IPS-15b (cell line): Measurements from ENCODE around the gene BPIFB1.

Experiments
- H3K27me3 ChIP-seq: one replicate; pipeline ENCODE4 v1.6.1; 2013; ENCODE audit warnings: low read length; ENCODE audit not compliant: control insufficient read depth, insufficient read depth
- H3K36me3 ChIP-seq: one replicate; pipeline ENCODE4 v1.6.1; 2013; ENCODE audit warnings: low read length; ENCODE audit not compliant: control insufficient read depth, insufficient read depth
- H3K4me1 ChIP-seq: one replicate; pipeline ENCODE4 v1.6.1; 2013; ENCODE audit warnings: mild to moderate bottlenecking, low read length; ENCODE audit not compliant: control insufficient read depth, insufficient read depth
- H3K4me3 ChIP-seq: one replicate; pipeline ENCODE4 v1.5.1; 2013; ENCODE audit warnings: low read depth, low read length
- H3K9ac ChIP-seq: one replicate; pipeline ENCODE4 v1.6.1; 2013; ENCODE audit warnings: low read depth, mild to moderate bottlenecking, low read length
- H3K9me3 ChIP-seq: one replicate; pipeline ENCODE4 v1.6.1; 2013; ENCODE audit warnings: mild to moderate bottlenecking, low read length; ENCODE audit not compliant: control insufficient read depth, insufficient read depth

Gene BPIFB1

DNA sequence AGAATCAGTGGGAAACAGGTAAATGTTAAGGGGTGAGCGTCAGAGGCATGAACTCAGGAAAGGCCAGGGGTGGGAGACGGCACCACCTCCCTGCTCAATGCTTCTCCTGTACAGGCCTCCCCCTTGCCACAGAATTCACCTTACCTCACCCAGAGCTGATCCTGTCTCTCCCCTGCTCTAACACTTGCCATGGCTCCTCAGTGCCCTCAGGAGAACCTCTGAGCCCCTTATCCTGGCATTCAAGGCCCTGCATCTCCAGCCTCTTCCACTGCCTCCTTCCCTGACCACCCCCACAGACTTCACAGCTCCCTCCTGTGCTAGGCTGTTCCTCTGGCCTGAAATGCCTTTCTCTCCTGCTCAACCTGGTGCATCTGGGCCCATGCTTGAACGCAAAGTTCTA, 33.9 kb downstream of the BPIFB1 start:
- no peak overlapping the region for H3K4me3 ChIP-seq

DNA sequence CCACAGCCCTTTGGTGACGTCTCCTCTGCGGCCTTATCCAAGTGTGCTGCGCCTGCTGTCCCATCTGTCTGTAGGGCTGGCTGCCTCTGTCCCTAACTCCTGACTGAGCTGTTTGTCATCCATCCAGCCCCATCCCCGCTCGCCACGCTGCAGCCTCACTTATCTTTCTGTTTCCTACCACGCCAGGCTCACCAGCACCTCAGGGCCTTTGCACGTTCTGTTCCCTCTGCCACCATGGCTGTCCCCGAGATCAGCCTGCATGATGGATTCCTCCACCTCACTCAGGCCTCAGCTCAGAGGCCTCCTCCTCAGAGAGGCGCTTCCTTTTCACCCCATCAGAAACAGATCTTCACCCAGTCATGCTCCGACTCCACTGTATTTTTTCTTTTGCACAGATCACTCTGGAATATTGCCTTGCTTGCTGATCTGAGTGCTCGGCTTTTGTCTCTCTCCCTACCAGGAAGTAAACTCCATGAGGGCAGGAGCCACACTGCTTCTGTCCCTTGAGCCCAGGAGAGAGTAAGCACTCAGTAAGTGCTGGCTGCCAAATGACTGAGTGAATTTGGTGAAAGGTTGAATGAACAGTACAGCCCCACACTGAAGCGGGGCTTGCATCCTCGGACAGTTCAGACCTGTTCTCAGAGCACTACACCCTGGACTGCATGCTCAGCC, 34.5 kb downstream of the BPIFB1 start:
- H3K4me1 ChIP-seq, result no peaks in the 10 kb centered on the region
- H3K36me3 ChIP-seq, result no peaks in the 10 kb centered on the region
- no peaks in the 10 kb centered on the region for H3K27me3 ChIP-seq
- no peak overlapping the region for H3K9ac ChIP-seq
- no peaks in the 10 kb centered on the region for H3K9me3 ChIP-seq
- no peak overlapping the region for H3K4me3 ChIP-seq

More for the DNA sequence above, 33.9 kb downstream of the BPIFB1 start:
- no peaks in the 10 kb centered on the region for H3K27me3 ChIP-seq
- H3K9ac ChIP-seq, result no peak overlapping the region
- no peaks in the 10 kb centered on the region for H3K9me3 ChIP-seq
- no peaks in the 10 kb centered on the region for H3K36me3 ChIP-seq
- no peaks in the 10 kb centered on the region for H3K4me1 ChIP-seq

DNA sequence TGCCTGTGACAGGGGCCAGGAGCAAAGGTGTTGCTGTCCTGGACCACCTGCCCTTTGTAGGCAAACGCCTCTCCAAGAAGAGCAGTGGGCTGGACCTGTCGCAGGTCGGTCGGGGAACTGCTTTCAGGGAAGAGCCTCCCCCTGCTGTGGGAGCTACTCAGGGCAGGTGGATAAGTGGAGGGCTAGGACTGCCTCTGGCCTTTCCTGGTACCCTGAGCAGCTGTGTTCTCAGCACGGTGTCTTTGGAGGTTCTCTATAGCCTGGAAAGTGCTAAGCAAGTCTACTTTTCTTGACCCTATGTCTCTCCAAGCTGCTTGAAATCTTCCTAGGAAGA, 35.0 kb downstream of the BPIFB1 start:
- no peaks in the 10 kb centered on the region for H3K9me3 ChIP-seq
- no peaks in the 10 kb centered on the region for H3K36me3 ChIP-seq
- no peaks in the 10 kb centered on the region for H3K27me3 ChIP-seq

DNA sequence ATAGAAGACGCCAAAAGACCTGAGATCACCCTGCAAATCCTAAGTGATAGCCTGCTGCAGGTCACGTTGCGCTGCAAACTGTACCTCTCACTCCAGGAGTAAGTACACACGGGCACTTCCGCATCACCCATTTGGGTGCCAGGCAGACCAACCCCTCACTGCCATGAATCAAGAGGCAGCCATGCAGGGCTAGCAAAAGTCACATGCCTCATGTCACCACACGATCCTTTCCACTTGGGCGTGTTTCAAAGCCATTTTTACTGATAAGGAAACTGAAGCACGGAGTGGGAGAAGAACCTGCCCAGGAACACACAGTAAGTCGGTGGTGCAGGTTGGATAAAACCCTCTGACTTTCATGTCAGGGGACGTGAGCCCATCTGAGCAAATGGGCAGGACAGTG, 37.0 kb downstream of the BPIFB1 start:
- no peak overlapping the region for H3K4me3 ChIP-seq
- H3K9me3 ChIP-seq, result no peaks in the 10 kb centered on the region
- no peaks in the 10 kb centered on the region for H3K36me3 ChIP-seq
- no peaks in the 10 kb centered on the region for H3K27me3 ChIP-seq
- H3K4me1 ChIP-seq, result no peaks in the 10 kb centered on the region
- H3K9ac ChIP-seq, result no peak overlapping the region

More for the DNA sequence above, 35.0 kb downstream of the BPIFB1 start:
- no peak overlapping the region for H3K9ac ChIP-seq
- H3K4me1 ChIP-seq, result no peaks in the 10 kb centered on the region
- no peak overlapping the region for H3K4me3 ChIP-seq

DNA sequence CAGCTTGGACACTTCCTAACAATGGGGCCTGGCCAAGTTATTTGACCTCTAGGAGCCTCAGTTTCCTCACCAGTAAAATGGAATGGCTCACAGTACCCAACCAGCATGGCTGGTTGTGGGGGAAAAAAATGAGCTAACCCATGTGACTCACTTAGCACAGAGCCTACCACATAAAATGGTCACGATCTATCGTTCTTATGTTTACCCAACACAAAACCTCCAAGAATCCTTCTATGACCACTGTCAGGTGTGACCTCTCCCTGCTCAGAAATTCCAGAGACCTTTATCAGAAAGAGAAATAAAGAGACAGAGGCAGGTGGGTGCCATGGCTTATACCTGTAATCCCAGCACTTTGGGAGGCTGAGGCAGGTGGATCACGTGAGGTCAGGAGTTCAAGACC, 39.4 kb downstream of the BPIFB1 start:
- no peak overlapping the region for H3K4me3 ChIP-seq
- no peaks in the 10 kb centered on the region for H3K36me3 ChIP-seq
- no peaks in the 10 kb centered on the region for H3K27me3 ChIP-seq
- H3K9me3 ChIP-seq, result no peaks in the 10 kb centered on the region
- H3K4me1 ChIP-seq, result no peaks in the 10 kb centered on the region
- no peak overlapping the region for H3K9ac ChIP-seq

DNA sequence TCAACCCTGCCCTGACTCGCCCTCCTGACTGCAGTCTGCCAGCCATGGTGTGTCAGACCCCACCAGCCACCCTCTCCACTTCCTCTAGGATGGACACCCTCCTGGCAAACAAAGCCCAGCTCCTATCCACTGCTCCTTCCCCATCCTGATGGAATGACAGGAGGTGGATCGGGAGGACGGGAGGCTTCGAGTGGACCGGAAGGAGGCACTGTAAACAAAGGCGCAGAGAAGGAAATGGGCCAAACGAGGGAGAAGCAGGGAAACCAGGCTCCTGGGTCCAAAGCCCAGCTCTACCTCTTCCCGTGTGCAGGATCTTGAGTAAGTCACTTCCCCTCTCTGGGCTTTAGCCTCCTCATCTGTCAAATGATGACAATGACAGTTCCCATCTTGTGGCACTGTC, 40.2 kb downstream of the BPIFB1 start:
- Histone ChIP-seq H3K4me3 (no peak overlapping the region), H3K9me3 (no peaks in the 10 kb centered on the region), H3K4me1 (no peaks in the 10 kb centered on the region), H3K9ac (no peak overlapping the region), H3K27me3 (no peaks in the 10 kb centered on the region), H3K36me3 (no peaks in the 10 kb centered on the region)

DNA sequence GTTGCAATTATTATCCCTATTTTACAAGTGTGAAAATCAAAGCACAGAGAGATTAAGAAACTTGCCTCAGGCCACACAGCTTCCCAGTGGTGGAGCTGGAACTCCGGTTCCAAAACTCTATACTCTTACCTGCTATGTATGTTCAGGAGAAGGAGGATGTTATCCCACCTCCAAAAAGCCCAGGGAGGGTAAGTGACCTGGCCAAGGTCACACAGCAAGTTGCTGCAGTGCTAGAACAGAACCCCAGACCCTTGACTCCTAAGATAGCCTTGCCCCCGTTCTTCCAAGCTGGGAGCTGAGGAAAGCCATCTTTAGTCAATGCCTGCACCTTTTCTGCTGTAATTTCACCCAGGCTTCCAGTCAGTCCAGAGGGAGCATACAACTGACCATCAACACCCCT, 42.3 kb downstream of the BPIFB1 start:
- Histone ChIP-seq H3K4me1 (no peaks in the 10 kb centered on the region), H3K9me3 (no peaks in the 10 kb centered on the region), H3K27me3 (no peaks in the 10 kb centered on the region), H3K4me3 (no peak overlapping the region), H3K9ac (no peak overlapping the region), H3K36me3 (no peaks in the 10 kb centered on the region)

DNA sequence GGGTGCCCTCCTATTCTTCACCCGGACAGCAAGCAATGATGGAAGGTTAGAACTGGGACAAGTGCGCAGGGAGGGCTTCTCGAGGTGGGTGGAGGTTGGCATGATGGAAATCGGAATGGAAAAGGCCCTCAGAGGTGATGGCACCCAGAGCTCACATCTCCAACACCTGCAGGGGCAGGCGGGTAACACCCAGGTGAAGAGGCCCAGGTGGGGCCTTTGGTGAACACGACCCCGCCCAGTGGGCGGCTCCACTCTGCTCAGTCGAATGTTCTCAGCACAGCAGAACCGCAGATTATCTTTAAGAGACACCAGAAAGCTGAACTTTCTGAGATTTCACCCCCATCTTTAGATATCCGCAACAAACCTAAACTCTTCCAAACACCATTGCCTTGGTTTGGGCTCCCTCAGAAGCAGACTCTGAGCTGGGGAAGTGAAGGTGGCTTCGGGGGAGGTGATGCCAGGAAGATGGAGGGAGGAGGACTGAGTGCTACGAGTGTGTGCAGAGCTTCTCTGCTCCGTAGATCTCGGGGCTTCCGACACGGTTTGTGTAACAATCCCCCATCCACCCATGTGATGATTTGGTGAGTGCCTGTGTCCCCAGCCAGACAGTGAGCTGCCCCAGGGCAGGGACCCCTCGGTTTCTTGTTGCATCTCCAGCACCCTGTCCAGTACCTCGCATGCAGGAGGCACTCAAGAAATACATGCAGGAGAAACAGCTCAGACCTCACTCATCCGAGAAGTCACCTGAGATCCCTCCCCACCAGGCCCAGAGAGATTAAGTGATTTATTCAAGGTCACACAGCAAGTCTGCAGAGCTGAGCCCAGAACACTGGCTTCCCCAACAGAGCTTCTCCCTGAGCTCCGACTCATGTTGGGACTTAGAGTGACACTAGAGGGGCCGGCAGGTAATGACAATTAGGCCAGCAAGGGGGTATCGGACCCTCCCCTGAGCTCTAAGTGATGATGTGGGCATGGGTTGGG, 45.4 kb downstream of the BPIFB1 start:
- Histone ChIP-seq H3K9ac (no peak overlapping the region), H3K4me1 (no peaks in the 10 kb centered on the region), H3K27me3 (no peaks in the 10 kb centered on the region), H3K36me3 (no peaks in the 10 kb centered on the region), H3K9me3 (no peaks in the 10 kb centered on the region), H3K4me3 (no peak overlapping the region)

DNA sequence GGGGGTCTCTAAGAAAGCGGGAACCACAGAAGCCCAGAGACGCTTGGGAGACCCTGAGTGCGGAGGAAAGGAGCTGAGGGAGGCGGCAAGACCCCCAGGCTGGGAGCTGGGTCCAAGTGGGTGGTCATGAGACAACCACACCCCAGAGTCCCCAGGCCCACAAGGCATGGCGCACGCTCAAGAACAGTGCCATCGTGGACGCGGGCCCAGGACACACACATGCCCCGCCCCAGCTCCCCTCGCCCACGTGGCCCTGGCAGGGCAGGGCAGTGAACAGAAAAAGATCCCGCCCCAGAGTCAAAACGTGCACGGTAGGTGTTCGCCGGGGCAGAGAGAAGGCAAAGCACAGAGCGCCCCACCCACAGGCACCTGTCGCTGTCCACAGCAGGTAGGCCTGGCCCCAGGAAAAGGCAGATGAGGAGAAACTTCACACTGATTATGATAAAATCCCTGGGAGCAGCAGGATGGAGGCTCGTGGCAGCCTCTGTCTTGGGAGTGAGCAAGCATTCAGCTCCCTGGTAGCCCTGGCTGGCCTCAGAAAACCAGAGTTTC, 50.0 kb downstream of the BPIFB1 start:
- H3K9me3 ChIP-seq, result no peaks in the 10 kb centered on the region
- no peaks in the 10 kb centered on the region for H3K27me3 ChIP-seq
- no peaks in the 10 kb centered on the region for H3K4me1 ChIP-seq
- H3K9ac ChIP-seq, result no peak overlapping the region
- H3K4me3 ChIP-seq, result no peak overlapping the region
- H3K36me3 ChIP-seq, result no peaks in the 10 kb centered on the region

DNA sequence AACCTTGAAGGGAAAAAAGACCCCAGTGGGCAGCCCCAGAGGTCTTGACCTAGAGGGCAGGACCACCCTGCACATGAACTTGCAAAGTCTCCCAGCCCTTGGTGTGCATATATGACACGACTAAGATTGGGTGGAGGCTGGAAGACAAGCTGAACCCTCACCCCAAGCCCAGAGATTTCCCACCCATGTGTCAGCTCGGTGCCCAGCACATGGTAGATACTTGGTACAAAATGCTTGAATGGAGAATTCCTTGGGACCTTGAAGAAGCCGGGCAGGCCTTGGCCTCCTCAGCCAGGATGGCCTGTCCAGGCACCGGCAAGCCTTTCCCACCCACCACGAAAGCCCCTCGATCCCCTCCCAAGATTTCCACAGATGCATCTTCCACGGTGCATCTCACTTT, 50.6 kb downstream of the BPIFB1 start:
- no peaks in the 10 kb centered on the region for H3K36me3 ChIP-seq
- no peaks in the 10 kb centered on the region for H3K4me1 ChIP-seq
- H3K9me3 ChIP-seq, result no peaks in the 10 kb centered on the region
- H3K9ac ChIP-seq, result no peak overlapping the region
- no peaks in the 10 kb centered on the region for H3K27me3 ChIP-seq
- no peak overlapping the region for H3K4me3 ChIP-seq

DNA sequence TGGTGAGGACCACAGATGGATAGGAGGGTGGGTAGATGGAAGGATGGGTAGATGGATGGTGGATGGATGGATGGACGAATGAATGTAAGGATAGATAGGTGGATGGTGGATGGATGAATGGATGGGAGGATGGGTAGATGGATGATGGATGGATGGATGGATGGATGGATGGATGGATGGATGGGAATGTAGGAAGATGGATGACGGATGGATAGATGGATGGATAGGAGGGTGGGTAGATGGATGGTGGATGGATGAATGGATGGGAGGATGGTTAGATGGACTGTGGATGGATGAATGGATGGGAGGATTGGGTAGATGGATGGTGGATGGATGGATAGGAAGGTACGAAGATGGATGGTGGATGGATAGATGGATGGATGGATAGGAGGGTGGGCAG, 51.1 kb downstream of the BPIFB1 start:
- Histone ChIP-seq H3K4me3 (no peak overlapping the region), H3K4me1 (no peaks in the 10 kb centered on the region)

DNA sequence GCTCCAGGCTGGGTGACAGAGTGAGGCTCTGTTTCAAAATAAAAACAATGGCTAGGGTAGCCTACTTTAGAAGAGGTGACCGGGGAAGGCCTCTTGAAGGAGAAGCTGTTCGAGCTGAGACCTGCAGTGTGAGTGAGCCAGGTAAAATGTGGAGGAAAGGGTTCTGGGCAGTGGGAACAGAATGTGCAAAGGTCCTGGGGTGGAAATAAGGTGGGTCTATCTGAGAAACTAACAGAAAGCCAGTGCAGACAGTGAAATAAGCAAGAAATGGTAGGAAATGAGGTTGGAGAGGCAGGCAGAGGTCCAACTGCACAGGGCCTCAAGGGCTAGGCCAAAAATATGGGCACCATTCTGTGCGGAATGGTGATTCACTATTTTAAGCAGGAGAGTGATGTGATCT, 53.4 kb downstream of the BPIFB1 start:
- Histone ChIP-seq H3K4me1 (no peaks in the 10 kb centered on the region), H3K9me3 (no peaks in the 10 kb centered on the region), H3K9ac (no peak overlapping the region), H3K27me3 (no peaks in the 10 kb centered on the region), H3K36me3 (no peaks in the 10 kb centered on the region), H3K4me3 (no peak overlapping the region)

More for the DNA sequence above, 51.1 kb downstream of the BPIFB1 start:
- Histone ChIP-seq H3K9me3 (no peaks in the 10 kb centered on the region), H3K27me3 (no peaks in the 10 kb centered on the region), H3K36me3 (no peaks in the 10 kb centered on the region), H3K9ac (no peak overlapping the region)
